Gastrocnemius medialis (tissue), 4 donors: ENCODE data around the gene HSPB7.

ENCODE experiments used
- CTCF ChIP-seq, 5 experiments: fragments of 450-650 bp in 3 of 5; fragments of 200-600 bp in 2 of 5; sonication (generic) in 2 of 5; IDR thresholded peaks in 4 of 5; conservative IDR thresholded peaks in 1 of 5; 1 replicate in 4 of 5; 2 replicates in 1 of 5; pipeline ENCODE4 v1.5.1; 2016 to 2019; ENCODE audit warnings: antibody characterized with exemption in 5 of 5, mild to moderate bottlenecking in 3 of 5, moderate library complexity in 3 of 5
- POLR2A ChIP-seq, 2 donors: fragments of 450-650 bp; IDR thresholded peaks; one replicate each; pipeline ENCODE4 v1.6.1; 2017; ENCODE audit warnings: antibody characterized with exemption in 2 of 2, mild to moderate bottlenecking in 2 of 2, moderate library complexity in 2 of 2

- TF ChIP-seq CTCF (IDR thresholded peaks at IDR 0.05 in 4 of 5, conservative IDR thresholded peaks at IDR 0.05 in 1 of 5) (no peak), POLR2A (IDR thresholded peaks at IDR 0.05) (no peak)
Observed at GRCh38 chr1:16061266-16061665, 43.4 kb upstream of the HSPB7 start.
